ENCODE measurements around the gene LRP8. TPM values are rescaled to one million over a fixed set of nuclear protein-coding genes. Genes with fewer than 3 reads are reported as not detected.

LRP8 gene
- total RNA-seq, 1 donor from 2014 or later, result 19.9 TPM

GRCh38 chr1:53321776-53322602 lies 5.9 kb downstream of the LRP8 start:
- no peak for TF ChIP-seq CTCF (IDR thresholded peaks at IDR 0.05; ENCODE audit: unreplicated experiment)
- H3K4me3 Mint-ChIP-seq, result no peak overlapping the region
- H3K4me1 Mint-ChIP-seq, result peaks cover 26% of the 10 kb centered on the region
- no peak for DNase-seq (ENCODE audit: low spot score in 2 of 2, unreplicated experiment in 2 of 2)
- H3K36me3 Mint-ChIP-seq, result peaks cover 7% of the 10 kb centered on the region
- H3K27ac Mint-ChIP-seq, result no peak overlapping the region
- peaks cover 11% of the 10 kb centered on the region for H3K27me3 Mint-ChIP-seq (ENCODE audit: low read depth)
- no peaks in the 10 kb centered on the region for H3K9me3 Mint-ChIP-seq

GRCh38 chr1:53321366-53321765 lies 6.5 kb downstream of the LRP8 start:
- H3K36me3 Mint-ChIP-seq, result peaks cover 7% of the 10 kb centered on the region
- no peak for DNase-seq (ENCODE audit: low spot score in 2 of 2, unreplicated experiment in 2 of 2)
- no peak for TF ChIP-seq CTCF (IDR thresholded peaks at IDR 0.05; ENCODE audit: unreplicated experiment)
- no peaks in the 10 kb centered on the region for H3K9me3 Mint-ChIP-seq
- H3K27me3 Mint-ChIP-seq (ENCODE audit: low read depth), result peaks cover 11% of the 10 kb centered on the region
- no peak overlapping the region for H3K4me3 Mint-ChIP-seq
- no peak overlapping the region for H3K27ac Mint-ChIP-seq
- H3K4me1 Mint-ChIP-seq, result peaks cover 28% of the 10 kb centered on the region

GRCh38 chr1:53320646-53321045 lies 7.2 kb downstream of the LRP8 start:
- Mint-ChIP-seq H3K27me3 (ENCODE audit: low read depth) (peaks cover 8% of the 10 kb centered on the region), H3K27ac (no peak overlapping the region), H3K36me3 (peaks cover 7% of the 10 kb centered on the region), H3K9me3 (no peaks in the 10 kb centered on the region), H3K4me3 (no peak overlapping the region), H3K4me1 (peaks cover 29% of the 10 kb centered on the region)
- no peak for DNase-seq (ENCODE audit: low spot score in 2 of 2, unreplicated experiment in 2 of 2)
- TF ChIP-seq CTCF (IDR thresholded peaks at IDR 0.05; ENCODE audit: unreplicated experiment), result no peak

- DNase-seq (ENCODE audit: low spot score in 2 of 2, unreplicated experiment in 2 of 2), result no peak
- TF ChIP-seq CTCF (IDR thresholded peaks at IDR 0.05; ENCODE audit: unreplicated experiment), result no peak
- peaks cover 33% of the 10 kb centered on the region for H3K4me1 Mint-ChIP-seq
- H3K36me3 Mint-ChIP-seq, result peaks cover 4% of the 10 kb centered on the region
- H3K27ac Mint-ChIP-seq, result no peak overlapping the region
- H3K9me3 Mint-ChIP-seq, result no peaks in the 10 kb centered on the region
- peaks cover under 1% of the 10 kb centered on the region for H3K27me3 Mint-ChIP-seq (ENCODE audit: low read depth)
- H3K4me3 Mint-ChIP-seq, result no peak overlapping the region
These were observed 8.4 kb downstream of the LRP8 start for GRCh38 chr1:53319296-53320101.

- DNase-seq (ENCODE audit: low spot score in 2 of 2, unreplicated experiment in 2 of 2), result no peak
These were observed 10.0 kb downstream of the LRP8 start for GRCh38 chr1:53317646-53318539.

More at GRCh38 chr1:53317646-53318539, 10.0 kb downstream of the LRP8 start:
- H3K27ac Mint-ChIP-seq, result no peak overlapping the region
- no peak overlapping the region for H3K4me3 Mint-ChIP-seq
- H3K4me1 Mint-ChIP-seq, result peaks cover 42% of the 10 kb centered on the region
- peaks cover 4% of the 10 kb centered on the region for H3K36me3 Mint-ChIP-seq
- TF ChIP-seq CTCF (IDR thresholded peaks at IDR 0.05; ENCODE audit: unreplicated experiment), result no peak
- no peaks in the 10 kb centered on the region for H3K27me3 Mint-ChIP-seq (ENCODE audit: low read depth)
- no peaks in the 10 kb centered on the region for H3K9me3 Mint-ChIP-seq

Measured in mesothelial cell of epicardium (in vitro differentiated cells).